HK-2 (cell line): ENCODE results near the gene NSMCE1.
A peak's percentile ranks its signal among the peaks of the same experiment; 100 is the strongest.

ENCODE experiments used
- DNase-seq: peaks from one replicate; pipeline ENCODE4 v3.0.0-alpha.2; 2018; ENCODE audit not compliant: unreplicated experiment

The NSMCE1 gene

GRCh38 chr16:27193300-27193990, 75.1 kb downstream of the NSMCE1 start:
- no peak for DNase-seq

GRCh38 chr16:27191352-27191924, 77.1 kb downstream of the NSMCE1 start:
- no peak for DNase-seq

- no peak for DNase-seq
Measured at GRCh38 chr16:27190316-27190871, 78.2 kb downstream of the NSMCE1 start.

- DNase-seq = no peak
Measured at GRCh38 chr16:27189335-27189972, 79.1 kb downstream of the NSMCE1 start.

GRCh38 chr16:27188633-27189032, 79.9 kb downstream of the NSMCE1 start:
- no peak for DNase-seq

GRCh38 chr16:27185776-27186130, 82.8 kb downstream of the NSMCE1 start:
- DNase-seq = no peak

GRCh38 chr16:27182906-27183405, 85.6 kb downstream of the NSMCE1 start:
- no peak for DNase-seq

- DNase-seq = no peak
Measured at GRCh38 chr16:27181019-27181790, 87.4 kb downstream of the NSMCE1 start.

GRCh38 chr16:27179500-27180072, 89.0 kb downstream of the NSMCE1 start:
- peak; percentile 49 for DNase-seq

GRCh38 chr16:27177031-27177774, 91.4 kb downstream of the NSMCE1 start:
- DNase-seq = no peak

- no peak for DNase-seq
Measured at GRCh38 chr16:27175888-27176287, 92.7 kb downstream of the NSMCE1 start.
